GM19193 (cell line): Measurements from ENCODE around the gene RAD51B.
A peak's percentile ranks its signal among the peaks of the same experiment; 100 is the strongest.

Experiments used
- POLR2A ChIP-seq: IDR thresholded peaks from 4 replicates; pipeline ENCODE4 v1.6.1; 2011; ENCODE audit not compliant: insufficient read depth, insufficient read length; ENCODE audit errors: extremely low read depth

RAD51B gene

DNA sequence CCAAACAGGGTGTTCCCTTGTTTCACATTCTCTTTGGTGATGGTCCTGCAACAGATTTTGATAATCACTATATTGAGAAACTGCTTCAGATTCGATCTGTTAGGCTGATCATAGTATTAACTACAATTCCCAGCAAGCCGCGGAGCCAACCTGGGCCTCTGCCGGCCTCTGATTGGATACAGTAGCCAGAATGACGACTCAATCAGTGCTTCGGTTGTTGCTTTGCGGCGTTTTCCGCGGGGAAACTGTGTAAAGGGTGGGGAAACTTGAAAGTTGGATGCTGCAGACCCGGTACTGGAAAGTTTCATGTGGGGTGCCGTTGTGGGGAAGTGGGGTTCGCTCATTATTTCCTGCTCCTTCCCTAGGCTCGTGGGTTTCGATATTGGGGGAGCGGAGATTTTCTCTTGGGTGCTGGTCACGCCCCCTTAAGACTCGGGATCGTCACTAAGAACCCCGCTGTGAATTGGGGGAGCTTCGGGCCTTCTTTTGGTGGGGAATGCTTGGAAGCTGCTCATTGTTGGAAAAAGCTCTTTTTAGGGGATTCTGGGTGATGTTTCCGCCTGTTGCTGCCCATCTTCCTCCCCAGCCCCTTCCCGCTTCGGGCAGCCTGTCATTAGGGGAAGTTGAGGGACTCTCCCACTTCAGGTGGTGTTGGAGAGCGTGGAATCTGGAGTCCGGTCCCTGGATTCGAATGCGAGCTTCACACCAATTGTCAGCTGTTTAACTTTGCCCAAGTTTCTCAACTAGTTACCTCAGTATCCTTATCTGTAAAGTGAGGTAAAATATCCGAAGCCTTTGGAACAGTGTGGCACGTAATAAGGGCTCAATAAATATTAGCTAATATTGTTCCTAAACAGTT is at the start of gene RAD51B:
RAD51B (plus strand) TSS at position 217 of the 859 bp plus-strand sequence.
- peak; percentile 49 for TF ChIP-seq POLR2A

DNA sequence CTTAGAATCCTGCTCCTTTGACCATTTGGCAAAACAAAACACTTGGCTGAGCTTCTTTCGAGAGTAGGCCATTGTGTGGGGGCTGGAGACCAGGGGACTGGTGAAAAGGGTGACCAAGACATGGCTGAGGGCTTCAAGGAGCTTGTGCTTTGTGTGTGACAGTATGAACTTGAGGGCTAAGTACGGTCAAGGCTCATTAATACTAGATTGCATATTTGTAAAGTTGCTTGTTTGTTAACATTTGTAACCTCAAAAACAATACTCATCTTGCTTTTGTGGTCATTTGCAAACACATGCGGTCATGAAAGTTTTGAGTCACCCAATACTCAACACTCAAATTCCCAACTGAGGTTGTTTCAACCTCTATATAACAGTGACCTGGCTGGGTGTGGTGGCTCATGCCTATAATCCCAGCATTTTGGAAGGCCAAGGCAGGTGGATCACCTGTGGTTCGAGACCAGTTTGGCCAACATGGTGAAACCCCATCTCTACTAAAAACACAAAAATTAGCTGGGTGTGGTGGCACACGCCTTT is 45.7 kb upstream of the RAD51B start:
- TF ChIP-seq POLR2A: no peak

DNA sequence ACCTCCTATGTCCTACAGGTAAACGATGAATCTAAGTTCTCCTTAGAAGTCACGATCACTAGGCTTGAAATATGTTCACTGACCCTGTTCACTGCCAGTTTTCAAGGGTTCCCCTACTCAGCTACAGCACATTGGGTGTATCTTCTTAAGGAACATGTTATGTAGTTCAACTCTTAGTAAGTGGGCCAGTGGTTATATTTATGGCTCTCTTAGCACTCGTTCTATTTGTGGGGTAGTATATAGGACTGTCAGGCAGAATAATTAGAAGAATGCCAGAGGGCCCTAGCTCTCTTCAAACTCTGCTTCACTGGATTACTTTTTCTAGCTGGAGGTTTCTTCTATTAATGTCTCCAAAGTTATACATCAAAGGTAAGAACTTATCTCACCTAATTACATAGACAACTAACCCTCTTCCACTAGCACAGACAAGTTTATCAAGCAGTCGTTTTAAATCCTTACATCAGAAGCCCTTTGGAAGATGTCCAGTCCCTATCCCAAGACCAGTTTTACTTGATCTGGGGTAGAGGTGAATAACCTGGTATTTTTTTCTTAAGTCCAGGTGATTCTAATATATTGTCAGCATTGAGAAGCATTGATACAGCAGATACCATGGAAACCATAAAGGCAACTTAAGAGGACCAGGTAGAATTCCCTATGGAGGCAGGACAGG is 42.8 kb upstream of the RAD51B start:
- no peak for TF ChIP-seq POLR2A

DNA sequence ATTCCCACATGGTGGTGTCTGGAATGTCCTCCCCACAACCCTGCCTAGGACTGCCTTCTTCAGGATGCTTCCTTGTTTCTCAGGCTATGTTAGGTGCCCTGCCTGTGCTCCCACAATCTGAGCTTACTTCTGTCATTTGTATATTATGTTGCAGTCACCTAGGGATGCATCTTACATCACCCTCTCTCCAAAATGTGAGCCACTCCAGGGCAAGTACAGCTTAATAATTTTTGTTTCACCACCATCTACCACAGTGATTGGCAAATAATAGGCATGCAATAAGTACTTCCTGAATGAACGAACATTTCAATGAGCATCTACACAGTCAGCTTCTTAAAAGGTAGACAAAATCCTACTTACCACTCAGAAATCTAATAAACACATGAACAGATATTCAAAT is 40.8 kb upstream of the RAD51B start:
- no peak for TF ChIP-seq POLR2A

DNA sequence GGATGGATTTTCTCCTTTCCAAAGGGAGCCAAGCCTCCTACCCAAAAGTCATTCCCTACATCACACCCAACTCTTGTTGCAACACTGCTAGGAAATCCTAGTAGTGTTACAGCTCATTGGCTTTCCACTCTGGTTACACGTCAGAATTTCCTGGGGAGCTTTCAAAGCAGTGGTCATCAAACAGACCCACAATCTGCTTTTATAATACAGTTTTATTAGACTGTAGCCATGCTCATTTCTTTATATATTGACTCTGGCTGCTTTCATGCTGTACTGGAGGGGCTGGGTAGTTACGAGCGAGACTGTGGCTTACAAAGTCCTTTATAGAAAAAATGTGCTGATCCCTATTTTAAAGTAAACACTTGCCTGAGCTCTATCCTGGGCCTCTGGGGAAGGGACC is 37.5 kb upstream of the RAD51B start:
- TF ChIP-seq POLR2A: no peak

DNA sequence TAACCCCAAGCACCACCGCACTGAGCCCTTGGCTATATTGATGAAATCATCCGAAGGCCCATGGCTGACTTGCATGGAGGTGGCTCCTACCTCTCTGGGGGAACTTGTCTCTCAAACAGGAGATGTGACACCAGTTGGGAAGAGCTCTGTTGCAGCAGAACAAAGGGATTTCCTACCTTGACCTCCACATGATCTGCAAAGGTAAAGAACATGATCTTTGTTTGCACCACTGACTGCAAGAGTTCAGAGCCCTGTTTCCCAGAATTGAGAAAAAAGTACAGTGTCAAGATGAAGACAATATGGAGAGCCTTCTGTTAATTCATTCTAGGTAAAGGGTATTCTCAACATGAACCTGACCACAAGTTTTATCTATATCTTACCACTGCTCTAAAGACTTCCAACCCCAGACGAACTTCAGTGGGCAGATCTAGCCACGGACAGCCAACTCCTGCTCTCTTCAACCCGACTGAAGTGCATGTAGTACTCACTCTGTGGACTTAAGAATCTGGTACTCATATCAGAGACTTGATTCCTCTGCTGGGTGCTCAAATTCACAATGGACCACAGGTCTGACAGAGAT is 35.2 kb upstream of the RAD51B start:
- TF ChIP-seq POLR2A: no peak

DNA sequence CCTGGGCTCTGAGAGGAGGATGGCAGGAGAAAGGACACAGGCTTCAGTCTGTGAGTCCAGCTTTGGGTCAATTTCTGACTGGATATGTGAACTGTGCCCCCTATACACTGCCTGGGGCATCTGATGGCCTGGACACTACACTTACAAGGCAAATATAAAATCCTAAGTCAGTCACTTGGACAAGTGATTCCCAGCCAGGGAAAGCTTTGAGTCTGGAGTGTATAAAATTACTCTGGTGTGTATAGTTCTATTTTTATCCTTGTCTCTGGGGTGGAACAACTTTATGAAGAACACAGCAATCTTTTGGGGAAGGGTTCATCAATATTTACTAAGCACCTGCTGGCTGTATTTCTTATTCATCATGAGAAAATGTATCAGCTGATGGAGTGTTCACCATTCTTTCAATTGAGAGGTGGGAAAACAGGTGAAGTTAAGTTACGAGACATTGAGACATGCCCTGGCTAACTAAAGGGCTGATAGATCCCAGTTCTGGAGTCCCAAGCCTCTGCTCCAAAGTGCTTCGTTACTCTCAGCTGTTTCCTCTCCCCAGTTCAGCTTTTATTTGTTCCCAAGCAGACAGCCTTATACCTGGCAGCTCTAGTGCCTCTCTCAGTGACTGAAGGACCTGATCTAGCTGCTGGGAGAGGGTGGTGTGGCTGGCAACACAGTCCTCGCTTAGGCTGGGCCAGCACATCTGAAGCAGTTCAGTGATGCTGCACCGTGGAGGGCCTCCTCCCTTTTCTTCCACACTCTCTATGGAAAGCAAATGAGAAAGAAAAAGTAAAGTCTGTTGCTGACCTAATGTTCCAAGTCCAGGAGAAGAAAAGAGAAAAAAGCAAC is 34.1 kb upstream of the RAD51B start:
- TF ChIP-seq POLR2A: no peak

DNA sequence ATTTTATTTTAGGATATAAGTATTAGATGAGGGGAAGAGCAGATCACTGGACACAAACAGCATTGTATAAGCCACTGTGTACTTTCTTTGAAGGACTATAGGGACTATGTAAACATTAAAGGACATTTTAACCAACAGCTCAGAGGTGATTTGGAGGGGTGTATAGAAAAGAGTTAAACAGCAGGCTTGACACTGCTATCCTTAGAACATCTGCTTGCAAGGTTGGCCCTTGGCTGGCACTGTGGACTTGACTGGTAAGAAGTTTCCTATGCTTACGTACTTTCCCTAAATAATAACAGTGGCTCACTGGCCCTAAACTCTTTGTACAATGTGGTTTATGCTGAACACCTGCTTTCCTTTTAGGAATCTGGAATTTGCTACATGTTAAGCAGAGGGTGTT is 31.9 kb upstream of the RAD51B start:
- TF ChIP-seq POLR2A: no peak

DNA sequence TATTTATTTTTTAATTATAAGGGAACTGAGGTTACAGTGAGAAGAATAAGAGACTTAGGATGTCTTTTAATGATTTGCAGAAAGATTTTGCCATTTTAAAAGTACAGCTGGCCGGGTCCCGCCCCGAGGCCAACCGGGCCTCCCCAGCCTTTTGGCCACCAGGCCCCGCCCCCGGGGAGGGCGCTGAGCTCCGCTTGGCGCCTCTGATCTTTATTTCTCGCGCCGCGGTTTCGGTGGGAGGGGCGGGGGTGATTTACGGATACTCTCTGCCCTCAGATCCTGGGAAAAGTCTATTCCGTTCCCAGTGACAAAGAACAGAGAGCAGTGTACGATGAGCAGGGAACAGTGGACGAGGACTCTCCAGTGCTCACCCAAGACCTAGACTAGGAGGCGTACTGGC is 20.8 kb upstream of the RAD51B start:
- TF ChIP-seq POLR2A: no peak

DNA sequence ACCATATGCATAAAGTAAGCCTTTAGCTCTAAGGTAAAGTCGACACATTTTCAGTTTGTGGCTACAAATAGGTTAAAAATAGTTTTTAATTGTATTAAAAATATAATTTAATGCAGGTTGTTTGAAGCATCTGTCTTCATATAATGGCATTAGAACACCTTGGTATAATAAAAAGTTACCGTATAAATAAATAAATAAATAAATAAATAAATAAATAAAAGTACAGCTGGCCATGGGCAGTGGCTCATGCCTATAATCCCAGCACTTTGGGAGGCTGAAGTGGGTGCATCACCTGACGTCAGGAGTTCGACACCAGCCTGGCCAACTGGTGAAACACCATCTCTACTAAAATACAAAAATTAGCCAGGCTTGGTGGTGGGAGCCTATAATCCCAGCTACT is 18.8 kb upstream of the RAD51B start:
- no peak for TF ChIP-seq POLR2A

DNA sequence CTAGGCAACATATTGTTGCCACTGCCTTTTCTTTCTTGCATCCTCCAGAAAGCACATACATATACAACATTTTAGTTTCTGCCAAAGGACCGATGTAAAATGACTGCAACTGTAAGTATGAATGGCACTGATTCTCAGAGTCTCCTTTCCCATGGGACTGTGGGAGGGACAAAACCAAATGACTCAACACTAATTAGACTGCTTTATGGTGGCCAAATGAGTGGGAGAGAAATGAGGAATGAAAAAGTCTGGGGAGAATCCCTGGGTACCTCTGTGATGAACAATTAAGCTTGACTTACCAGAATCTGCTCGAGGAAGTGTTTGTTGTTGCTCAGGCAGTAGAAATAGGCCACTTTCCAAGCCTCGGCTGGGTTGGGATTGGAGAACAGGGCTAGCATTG is 13.3 kb upstream of the RAD51B start:
- TF ChIP-seq POLR2A: no peak

DNA sequence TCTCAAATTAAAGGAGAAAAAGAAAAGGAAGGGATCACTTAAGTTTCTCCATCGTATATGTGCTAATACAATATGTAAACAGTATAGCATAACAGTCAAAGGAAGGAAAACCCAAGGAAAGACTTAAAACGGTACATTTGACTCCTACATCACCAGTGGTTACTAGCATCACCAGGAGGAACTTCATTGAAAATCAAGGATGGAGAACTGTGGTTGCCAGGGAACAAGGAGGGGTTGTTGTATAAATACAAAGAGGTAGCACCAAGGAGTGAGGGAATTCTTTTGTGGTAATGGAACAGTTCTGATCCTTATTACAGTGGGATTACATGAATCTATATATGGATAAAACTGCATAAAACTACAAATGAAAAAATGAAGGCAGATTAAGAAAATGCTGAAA is 4.8 kb upstream of the RAD51B start:
- TF ChIP-seq POLR2A: no peak

DNA sequence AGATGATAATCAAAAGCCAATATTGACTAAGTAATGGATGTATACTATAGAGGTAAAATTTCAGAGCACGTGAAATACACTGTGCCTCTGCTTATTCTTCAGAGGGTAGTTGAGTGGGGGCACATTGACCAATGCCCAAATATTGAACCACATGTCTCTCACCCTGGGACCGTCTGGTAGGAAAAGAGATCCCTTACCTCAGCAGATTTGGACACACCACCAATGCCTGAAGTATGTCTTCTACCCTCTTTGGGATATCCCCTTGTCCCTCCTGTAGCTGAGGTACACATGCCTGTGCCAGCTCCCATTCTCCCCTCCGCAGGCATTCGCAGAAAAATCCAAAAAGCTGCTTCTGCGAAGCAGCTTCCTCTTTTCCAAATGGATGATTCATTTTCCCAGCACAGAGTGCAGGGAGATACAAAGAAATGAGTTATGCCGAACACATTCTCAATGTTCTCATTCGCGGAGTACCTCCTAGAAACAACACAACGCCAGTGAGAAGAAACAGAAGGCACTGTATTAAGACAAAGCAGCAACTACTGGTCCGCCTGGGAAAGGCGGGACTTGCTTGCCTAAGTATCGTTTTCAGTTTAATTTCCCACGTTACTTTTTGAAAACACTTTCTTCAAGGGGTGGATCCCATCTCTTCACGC is 3.9 kb upstream of the RAD51B start:
- TF ChIP-seq POLR2A: no peak

DNA sequence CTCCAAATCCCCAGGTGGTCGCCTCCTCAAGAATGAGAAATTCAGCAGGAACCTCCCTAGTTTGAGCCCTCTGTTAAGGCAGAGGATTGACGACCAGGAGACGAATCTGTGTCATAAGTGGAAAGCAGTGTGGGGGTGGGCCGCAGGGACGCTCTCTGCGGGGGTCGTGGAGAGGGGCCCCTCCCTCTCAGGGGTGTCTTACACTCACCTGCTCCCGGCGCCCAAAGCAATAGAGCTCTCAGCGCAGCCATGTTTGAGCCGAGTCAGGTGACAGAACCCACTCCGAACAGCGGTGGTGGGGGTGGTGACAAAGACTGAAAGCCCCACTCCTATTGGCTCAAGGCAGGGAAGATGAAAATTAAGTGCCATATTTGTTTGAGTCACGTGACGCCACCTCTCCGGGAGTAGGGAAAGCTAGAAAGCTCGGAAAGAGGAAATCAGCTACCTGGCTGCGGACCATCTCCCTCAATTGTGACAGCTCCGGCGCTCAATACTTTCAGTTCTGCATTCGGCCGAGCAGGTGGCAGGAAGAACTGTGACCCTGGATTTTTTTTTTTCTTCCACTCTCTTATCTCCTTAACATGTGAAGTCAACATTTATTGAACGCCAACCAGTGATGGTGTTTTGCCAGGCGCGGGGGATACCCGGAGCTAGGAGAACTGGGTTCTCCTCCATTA is 3.1 kb upstream of the RAD51B start, which contains the start of gene ZFYVE26:
ZFYVE26 (minus strand) TSS at position 265 of the 677 bp plus-strand sequence. CDS start 627 bp downstream, outside the sequence.
- TF ChIP-seq POLR2A: peak; percentile 72

DNA sequence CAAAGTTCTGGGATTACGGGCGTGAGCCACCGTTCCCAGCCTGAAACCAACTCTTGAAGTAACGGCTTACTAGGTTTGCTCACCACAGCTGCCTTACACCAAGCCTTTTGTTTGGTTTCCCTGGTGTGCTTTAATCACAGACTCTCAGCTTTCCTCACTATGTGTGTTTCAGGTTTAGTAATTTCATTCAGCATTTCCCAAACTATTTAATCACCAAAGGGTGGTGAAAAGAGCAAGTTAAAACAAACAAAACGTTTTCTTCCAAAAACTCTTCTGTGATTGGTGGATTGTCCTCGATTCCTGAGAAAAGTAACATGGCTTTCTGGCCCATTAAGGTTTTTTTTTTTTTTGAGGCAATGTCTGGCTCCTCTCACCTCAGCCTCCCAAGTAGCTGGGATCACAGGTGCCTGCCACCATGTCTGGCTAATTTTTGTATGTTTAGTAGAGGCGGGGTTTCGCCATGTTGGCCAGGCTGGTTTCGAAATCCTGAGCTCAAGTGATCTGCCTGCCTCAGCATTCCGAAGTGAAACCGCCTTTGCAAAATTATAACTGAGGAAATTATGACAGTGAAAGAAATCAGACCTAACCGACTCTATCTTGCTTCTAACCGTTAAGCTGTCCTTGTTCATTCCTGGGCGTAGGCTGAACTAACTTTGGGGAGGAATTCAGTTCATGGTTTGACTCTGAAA is 1.7 kb upstream of the RAD51B start:
- TF ChIP-seq POLR2A: no peak
